IPS-NIHi7 (cell line): ENCODE data around the gene SHBG.

Experiments
- DNase-seq: peaks from one replicate; pipeline ENCODE4 v3.0.0; 2012; ENCODE audit warnings: mixed read lengths; ENCODE audit errors: extremely low spot score

SHBG gene

DNA sequence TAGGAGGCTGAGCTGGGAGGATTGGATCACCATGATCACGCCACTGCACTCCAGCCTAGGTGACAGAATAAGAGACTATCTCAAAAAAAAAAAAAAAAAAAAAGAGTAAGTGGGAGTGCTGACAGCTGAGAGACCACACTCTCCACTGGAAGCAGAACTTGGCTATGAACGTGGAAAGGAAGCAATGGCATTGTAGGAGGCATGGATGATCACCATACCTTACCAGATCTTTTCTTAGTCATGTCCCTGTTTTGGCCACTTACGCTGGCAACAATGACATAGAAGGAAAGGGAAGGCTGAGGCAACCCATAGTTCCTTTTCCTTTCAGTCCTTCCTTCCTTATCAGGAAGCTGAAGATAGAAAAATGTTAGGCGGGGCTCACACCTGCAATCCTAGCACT is 17.1 kb downstream of the SHBG start:
- DNase-seq: no peak

DNA sequence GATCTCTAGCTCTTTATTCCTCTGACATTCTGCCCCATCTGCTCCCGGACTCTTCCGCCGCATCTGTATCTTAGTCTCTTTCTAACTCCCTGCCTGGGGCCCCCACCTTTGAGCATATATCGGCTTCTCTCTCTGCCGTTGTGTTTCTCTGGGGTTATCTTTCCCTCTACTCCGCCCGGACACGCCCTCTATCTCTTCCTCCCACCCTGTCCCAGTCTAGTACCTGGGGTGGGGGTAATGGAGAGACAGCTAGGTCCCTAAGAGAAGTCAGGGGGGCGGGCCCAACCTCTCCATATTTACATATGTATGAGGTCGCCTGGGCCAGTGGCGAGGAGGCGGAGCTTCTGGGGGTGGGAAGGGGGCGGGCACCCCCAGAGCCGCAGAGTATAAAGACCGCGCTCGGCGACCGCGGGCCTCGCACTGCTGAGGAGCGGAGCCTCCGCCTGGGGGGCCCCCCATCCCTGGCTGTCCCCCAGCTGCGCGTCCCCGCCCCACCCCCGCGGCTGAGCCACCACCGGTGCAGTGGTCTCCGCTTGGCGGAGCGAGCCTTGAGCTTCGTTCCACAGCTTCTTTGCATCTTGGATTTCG is 20.7 kb downstream of the SHBG start, which contains the start of gene ATP1B2:
ATP1B2 (plus strand) TSS at position 418 of the 588 bp plus-strand sequence. CDS start 593 bp downstream, outside the sequence.
- DNase-seq: peak; percentile 95

DNA sequence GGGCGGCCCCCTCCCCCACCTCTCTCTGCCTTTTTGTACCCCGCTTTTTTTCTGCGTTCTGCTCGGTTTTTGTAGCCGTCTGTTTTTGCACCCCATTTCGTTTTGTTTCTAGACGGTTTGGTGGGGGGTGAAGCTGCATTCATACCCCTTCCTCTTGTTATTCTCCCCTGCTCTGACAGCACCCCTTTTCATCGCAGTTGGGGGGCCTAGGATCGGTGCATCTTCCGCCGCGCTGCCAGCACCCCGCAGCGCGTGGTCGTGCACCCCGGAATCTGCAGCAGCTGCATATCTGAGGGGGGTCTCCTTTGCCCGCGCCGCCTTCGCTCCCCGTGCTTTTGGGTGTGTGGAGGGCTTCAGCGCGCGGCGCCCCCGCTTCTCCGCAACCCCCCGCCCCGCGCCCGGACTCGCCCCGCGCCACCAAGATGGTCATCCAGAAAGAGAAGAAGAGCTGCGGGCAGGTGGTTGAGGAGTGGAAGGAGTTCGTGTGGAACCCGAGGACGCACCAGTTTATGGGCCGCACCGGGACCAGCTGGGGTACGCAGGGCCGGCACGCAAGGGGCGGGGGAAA is 21.2 kb downstream of the SHBG start:
- DNase-seq: no peak

DNA sequence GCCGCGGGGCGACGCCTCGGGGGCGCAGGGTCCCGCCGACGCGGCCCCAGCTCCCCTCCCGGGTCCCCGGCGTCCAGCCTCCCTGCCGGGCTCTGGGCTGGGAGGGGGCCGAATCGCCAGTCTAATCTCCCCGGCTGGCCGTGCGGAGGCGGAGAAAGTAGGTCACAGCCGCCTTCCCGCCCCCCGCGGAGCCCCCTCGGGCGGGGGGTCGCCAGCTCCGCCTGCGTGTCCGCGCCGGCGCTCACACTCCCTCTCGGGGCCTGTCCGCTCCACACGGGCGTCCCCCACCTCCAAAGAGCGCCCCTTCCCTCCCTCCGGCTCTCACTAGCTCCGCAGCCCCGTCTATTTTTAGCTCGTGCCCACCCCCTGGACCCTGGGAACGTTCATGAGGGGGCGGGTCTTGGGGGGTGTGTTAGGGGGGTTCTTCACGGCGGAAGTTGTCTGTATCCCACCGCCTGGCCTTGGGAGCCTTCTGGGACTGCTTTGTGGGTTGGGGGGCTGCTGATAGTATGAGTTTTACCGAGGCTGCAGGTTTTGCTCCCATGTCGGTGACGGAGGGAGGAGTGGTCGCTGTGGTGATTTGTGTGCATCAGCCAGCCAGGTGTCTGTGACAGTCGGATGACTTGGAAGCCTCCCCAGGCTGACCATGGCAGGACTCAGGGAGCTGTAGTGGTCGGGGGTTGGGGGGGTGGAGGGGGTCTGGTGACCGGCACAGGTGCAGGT is 21.9 kb downstream of the SHBG start:
- DNase-seq: peak; percentile 43

DNA sequence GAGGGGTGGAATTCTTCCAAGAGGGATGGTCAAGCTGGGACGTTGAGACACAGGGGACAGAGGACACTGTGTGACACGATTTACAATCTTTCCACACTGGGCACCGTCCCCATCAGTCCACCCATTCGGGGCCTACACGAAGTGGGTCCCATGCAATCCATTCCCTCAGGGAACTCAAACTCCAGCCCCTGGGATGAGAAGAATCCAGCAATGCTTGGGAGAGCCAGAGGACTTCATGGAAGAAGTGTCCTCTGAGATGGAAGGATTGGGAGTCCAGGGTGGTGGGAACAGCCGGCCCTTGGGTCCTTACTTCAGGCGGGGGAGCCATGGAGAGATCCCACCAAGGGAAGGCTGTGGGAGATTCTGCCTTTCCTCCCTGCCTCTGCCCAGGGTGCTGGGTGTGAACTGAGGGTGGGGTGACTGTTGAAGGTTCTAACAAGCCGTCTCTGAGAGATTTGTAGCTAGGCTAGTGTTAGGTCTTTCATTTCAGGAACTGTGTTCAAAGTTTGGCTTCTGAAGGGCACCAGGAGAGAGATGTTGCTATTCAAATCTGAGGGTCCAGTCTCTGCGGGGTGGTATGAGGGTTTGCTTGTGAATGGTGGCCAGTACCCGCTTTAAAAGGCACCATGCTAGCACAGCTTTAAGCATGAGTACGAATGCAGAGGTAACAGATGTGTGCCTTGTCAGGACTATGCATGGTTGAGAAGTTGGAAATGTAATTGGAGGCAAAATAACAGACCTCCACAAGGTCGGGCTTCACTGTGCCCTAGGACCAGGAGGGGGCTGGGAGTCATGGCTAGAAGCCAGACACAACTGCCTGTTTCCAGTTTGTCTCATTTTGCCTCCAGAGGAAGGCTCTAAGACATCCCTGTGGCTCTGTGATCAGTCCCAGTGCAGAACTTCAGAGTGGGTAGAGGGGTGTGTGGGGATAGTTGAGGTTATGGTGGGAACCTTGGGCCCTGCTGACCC is 22.7 kb downstream of the SHBG start:
- no peak for DNase-seq

DNA sequence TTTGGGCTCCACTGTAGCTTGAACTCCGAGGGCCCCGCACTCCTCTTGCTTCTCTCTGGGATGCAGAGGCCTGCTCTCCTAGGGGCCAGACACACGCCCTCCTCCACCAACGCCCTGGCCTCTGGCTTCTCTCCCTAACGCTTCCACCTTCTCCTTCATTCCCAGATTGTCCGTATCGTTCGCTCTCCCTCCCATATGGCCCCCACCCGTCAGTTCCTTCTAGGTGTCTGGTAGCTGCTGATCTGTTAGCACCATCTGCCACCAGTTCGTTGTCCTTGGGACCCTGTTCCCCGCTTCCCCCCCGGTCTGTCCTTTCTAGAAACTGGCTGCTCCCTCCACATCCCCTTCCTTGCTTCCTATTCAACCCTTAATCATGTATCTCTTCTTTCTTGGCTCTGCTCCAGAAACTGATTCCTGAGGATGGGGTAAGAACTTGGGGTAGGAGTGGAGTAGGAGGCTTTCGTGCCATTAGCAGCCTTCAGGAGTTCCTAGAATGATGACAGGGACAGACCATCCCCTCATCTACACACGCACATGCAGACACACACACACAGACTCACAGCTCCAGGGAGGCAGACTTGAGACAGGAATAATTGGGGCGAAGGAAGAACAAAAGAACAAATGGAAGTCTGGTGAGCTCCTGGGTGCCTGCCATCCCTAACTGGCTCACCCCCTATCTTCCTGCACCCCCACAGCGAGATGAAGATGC is 25.1 kb downstream of the SHBG start:
- DNase-seq: no peak

DNA sequence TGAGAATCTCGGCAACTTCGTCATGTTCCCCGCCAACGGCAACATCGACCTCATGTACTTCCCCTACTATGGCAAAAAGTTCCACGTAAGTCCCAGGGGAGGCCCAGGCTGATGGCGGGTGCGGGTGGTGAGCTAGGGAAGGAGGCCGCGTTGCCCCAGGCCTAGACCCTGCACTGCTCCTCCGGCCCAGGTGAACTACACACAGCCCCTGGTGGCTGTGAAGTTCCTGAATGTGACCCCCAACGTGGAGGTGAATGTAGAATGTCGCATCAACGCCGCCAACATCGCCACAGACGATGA is 25.6 kb downstream of the SHBG start:
- no peak for DNase-seq

DNA sequence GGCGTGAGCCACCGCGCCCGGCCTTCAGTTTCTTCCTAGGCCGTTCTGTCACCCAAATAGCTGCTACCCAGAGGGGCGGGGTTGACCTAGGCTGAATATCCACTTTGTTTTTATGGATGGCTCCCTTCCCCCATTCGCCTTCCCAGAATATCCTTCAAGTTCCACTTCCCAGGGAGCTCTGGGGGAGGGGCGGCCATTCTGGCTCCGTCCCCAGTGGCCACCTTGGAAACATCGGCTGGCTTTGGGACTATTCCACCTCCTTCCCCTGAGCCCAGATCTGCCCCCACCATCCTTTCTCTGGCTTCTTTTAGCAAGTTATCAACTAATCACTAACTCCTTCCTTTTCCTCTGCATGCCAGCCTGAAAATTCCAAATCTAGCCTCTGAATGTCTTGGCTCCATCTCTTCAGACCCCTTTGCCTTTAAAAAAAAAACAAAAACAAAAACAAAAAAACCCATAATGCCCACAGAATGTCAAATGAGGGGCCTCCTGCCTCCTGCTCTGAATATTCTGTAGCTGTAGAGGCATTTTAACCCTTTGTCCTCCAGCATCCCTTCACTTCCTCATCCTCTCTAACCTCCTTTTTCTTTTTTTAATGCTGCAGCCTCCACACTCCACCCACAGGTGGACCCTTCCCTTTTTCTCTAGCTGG is 27.1 kb downstream of the SHBG start:
- DNase-seq: peak; percentile 86

DNA sequence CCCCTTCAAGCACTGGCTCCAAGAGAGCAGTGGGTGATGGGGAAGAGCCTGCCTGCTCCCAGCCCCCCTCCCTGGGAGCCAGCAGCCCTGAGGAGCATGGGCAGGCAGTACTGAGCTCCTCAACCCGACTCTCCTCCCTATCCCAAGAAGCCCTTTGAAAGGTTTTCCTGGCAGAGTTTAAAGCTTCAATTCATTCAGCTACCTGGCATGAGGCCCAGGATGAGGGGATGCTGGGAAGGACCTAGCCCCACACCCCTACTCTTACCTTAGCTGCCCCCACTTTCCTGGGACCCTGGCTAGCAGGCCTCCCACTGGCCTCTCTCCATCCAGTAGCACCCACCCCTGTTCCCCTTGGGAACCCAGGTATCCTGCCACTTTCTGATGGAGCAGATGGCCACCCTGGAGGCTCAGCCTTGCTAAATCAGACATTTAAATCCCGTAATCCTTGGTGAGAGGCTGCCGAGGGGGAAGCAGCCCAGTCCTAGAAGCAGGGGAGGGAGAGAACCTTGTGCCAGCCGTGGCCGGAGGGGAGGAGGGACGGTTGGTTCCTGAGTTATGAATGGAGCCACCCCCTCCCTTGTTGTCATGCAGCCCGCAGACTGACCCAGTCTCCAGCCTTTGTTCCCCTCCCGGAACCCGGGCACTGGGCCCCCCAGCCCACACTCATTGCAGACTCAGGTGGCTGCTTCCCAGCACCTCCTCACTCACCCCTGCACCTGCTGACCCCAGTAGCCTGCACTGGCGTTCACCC is 37.9 kb downstream of the SHBG start:
- DNase-seq: no peak

DNA sequence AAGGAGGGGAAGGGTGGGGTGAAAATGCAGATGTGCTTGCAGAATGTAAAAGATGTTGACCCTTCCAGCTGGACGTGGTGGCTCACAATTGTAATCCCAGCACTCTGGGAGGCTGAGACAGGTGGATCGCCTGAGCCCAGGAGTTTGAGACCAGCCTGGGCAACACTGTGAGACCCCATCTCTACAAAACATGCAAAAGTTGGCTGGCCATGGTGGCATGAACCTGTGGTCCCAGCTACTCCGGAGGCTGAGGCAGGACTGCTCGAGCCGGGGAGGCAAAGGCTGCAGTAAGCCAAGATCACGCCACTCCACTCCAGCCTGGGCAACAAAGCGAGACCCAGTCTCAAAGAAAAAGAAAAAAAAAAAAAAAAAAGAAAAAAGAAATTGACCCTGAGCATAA is 38.5 kb downstream of the SHBG start:
- no peak for DNase-seq

DNA sequence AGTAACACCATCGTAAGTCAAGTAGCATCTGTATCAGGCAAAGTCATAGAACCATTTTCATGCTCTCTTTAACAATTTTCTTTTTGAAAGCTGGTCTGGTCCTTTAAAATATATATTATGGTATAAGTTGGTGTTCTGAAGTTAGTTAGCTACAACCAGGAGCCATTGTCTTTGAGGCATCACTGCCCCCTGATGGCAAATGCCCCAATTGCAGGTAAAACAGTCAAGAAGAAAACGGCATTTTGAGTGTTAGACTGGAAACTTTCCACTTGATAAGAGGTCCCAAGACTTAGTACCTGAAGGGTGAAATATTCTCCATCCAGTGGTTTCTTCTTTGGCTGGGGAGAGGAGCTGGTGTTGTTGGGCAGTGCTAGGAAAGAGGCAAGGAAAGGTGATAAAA is 43.3 kb downstream of the SHBG start:
- DNase-seq: no peak

DNA sequence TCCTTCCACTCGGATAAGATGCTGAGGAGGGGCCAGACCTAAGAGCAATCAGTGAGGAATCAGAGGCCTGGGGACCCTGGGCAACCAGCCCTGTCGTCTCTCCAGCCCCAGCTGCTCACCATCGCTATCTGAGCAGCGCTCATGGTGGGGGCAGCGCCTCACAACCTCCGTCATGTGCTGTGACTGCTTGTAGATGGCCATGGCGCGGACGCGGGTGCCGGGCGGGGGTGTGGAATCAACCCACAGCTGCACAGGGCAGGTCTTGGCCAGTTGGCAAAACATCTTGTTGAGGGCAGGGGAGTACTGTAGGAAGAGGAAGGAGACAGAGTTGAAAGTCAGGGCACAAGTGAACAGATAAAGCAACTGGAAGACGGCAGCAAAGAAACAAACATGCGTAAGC is 45.0 kb downstream of the SHBG start:
- DNase-seq: no peak

DNA sequence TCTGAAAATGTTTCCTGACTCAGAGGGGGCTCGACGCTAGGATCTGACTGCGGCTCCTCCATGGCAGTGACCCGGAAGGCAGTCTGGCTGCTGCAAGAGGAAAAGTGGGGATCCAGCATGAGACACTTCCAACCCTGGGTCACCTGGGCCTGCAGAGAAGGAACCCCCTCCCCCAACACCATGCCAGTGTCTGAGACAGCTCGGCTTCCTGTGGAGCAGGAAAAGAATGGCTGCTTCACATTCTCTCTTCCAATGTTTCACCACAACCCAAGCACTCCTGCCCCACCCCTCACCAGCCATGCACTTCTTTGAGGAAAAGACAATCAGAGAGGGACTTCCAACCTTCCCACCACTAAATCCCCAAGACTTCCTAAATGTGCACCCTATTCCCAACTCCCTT is 46.6 kb downstream of the SHBG start:
- DNase-seq: peak; percentile 41

DNA sequence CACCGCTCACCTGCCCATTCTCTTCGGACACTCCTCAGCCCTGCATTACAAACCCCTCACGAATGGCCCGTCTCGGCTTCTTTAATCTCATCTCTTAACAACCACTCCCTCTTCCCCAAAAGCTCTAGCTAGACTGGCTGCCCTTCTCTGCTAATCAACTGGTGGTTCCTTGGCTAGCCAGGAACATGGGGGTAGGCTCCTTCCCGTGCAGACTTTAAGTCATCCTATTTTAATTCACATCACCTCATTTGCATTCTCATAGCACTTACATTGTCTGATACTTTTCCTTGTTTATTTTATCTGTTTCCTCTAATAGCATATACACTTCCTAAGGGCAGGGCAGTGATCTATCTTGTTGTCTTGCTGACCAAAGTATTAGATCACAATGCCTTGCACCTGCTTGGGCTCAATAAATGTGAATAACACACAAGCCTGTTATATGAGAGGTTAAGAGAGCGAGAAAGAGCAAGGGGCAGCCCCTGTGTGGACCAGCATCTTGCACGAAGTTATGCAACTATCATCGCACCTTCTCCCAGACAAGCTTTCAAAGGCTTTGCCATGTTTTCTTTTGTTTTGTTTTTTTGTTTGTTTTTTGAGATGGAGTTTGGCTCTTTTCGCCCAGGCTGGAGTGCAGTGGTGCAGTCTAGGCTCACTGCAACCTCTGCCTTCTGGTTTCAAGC is 47.6 kb downstream of the SHBG start:
- peak; percentile 69 for DNase-seq
